H1 (cell line): ENCODE results near the gene SGSH. TPM values are rescaled to one million over a fixed set of nuclear protein-coding genes. Genes with fewer than 3 reads are reported as not detected.
A peak's percentile ranks its signal among the peaks of the same experiment; 100 is the strongest.

Source experiments
- CTCF ChIA-PET: fragments of 300-600 bp; sonication (Branson Sonifier 250); formaldehyde crosslinking; loops from one replicate; lab custom pipeline; 2021; ENCODE audit not compliant: partially characterized antibody; lab: Charles Lee
- POLR2A ChIA-PET: fragments of 300-600 bp; sonication (Branson Sonifier 250); formaldehyde crosslinking; loops from one replicate; lab custom pipeline; 2021; ENCODE audit warnings: inconsistent platforms; ENCODE audit not compliant: partially characterized antibody; lab: Charles Lee
- DNase-seq, 2 experiments: peaks; one replicate each; pipeline versions ENCODE4 v3.0.0 to v3.0.0-alpha.2; 2010 to 2022; ENCODE audit warnings: low spot score in 2 of 2, low read depth in 1 of 2, mixed read lengths in 1 of 2
- FAIRE-seq: peaks from 2 replicates; lab custom pipeline; 2011; peaks lifted over from hg19 to GRCh38; lab: Jason Lieb, UNC
- H2AFZ ChIP-seq: 2 replicates; pipeline ENCODE4 v1.8.1; 2012; ENCODE audit warnings: low read length, inconsistent platforms
- H2AK5ac ChIP-seq: 2 replicates; pipeline ENCODE4 v1.6.1; 2013; ENCODE audit warnings: low read depth, low read length
- H2BK120ac ChIP-seq: replicated peaks from 2 replicates; pipeline ENCODE3; 2013; ENCODE audit warnings: low read depth, low read length, inconsistent platforms
- H2BK12ac ChIP-seq: 2 replicates; pipeline ENCODE4 v1.6.1; 2013; ENCODE audit warnings: low read depth, low read length
- H2BK15ac ChIP-seq: 2 replicates; pipeline ENCODE4 v1.6.1; 2013; ENCODE audit warnings: low read length
- H2BK20ac ChIP-seq: 2 replicates; pipeline ENCODE4 v1.6.1; 2013; ENCODE audit warnings: low read length
- H2BK5ac ChIP-seq: 2 replicates; pipeline ENCODE4 v1.6.1; 2013; ENCODE audit warnings: low read depth, low read length
- H3K14ac ChIP-seq: 2 replicates; pipeline ENCODE4 v1.6.1; 2013; ENCODE audit warnings: inconsistent platforms; ENCODE audit not compliant: insufficient read length
- H3K18ac ChIP-seq: 2 replicates; pipeline ENCODE4 v1.6.1; 2013; ENCODE audit warnings: low read length; ENCODE audit errors: extremely low read depth
- H3K23ac ChIP-seq: 2 replicates; pipeline ENCODE4 v1.6.1; 2013; ENCODE audit warnings: inconsistent platforms; ENCODE audit not compliant: insufficient read length
- H3K23me2 ChIP-seq: 2 replicates; pipeline ENCODE4 v1.6.1; 2013; ENCODE audit warnings: low read depth, low read length
- H3K27ac ChIP-seq: 2 replicates; pipeline ENCODE4 v1.6.1; 2011; ENCODE audit warnings: low read depth, low read length, inconsistent platforms
- H3K27me3 ChIP-seq, 4 experiments: replicated peaks in 1 of 4; 1 replicate in 1 of 4; 2 replicates in 3 of 4; pipeline versions ENCODE4 v1.6.1 to v1.8.1; 2011 to 2013; ENCODE audit warnings: low read length in 3 of 4, mild to moderate bottlenecking in 3 of 4, inconsistent platforms in 2 of 4, mixed read lengths in 2 of 4, moderate library complexity in 1 of 4; ENCODE audit not compliant: control insufficient read depth in 3 of 4, insufficient read depth in 3 of 4; ENCODE audit errors: extremely low read depth in 1 of 4
- H3K36me3 ChIP-seq, 4 experiments: 2 replicates each; pipeline versions ENCODE4 v1.6.1 to v1.8.1; 2011 to 2013; ENCODE audit warnings: mild to moderate bottlenecking in 4 of 4, low read length in 3 of 4, moderate library complexity in 2 of 4, control low read depth in 1 of 4, inconsistent platforms in 1 of 4; ENCODE audit not compliant: insufficient read depth in 4 of 4, control insufficient read depth in 2 of 4
- H3K4ac ChIP-seq: replicated peaks from 2 replicates; pipeline ENCODE3; 2013; ENCODE audit warnings: low read length, low read depth, mixed read lengths, inconsistent platforms; ENCODE audit not compliant: insufficient read length
- H3K4me1 ChIP-seq, 4 experiments: replicated peaks in 1 of 4; 1 replicate in 1 of 4; 2 replicates in 3 of 4; pipeline versions ENCODE4 v1.6.1 to v1.8.1; 2011 to 2013; ENCODE audit warnings: low read length in 3 of 4, inconsistent platforms in 2 of 4, mixed read lengths in 1 of 4; ENCODE audit not compliant: insufficient read depth in 4 of 4, control insufficient read depth in 3 of 4
- H3K4me2 ChIP-seq, 2 experiments: 2 replicates each; pipeline versions ENCODE4 v1.6.1 to v1.8.1; 2011 to 2013; ENCODE audit warnings: low read depth in 2 of 2, low read length in 2 of 2, control low read depth in 1 of 2, inconsistent platforms in 1 of 2, mild to moderate bottlenecking in 1 of 2; ENCODE audit not compliant: insufficient read depth in 1 of 2
- H3K4me3 ChIP-seq, 4 experiments: fragments of 200-600, 300-600 bp in 1 of 4; sonication (generic), shearing (Covaris generic), sonication (Bioruptor Twin) in 1 of 4; 2 replicates each; pipeline versions ENCODE4 v1.5.1 to v1.8.1; 2011 to 2016; ENCODE audit warnings: low read length in 4 of 4, low read depth in 3 of 4, control low read depth in 2 of 4, inconsistent platforms in 2 of 4, mild to moderate bottlenecking in 2 of 4, mixed read lengths in 1 of 4, moderate library complexity in 1 of 4; ENCODE audit not compliant: insufficient read depth in 2 of 4; ENCODE audit errors: extremely low read depth in 1 of 4
- H3K56ac ChIP-seq: replicated peaks from 2 replicates; pipeline ENCODE3; 2013; ENCODE audit warnings: low read depth, mild to moderate bottlenecking, mixed read lengths, low read length, inconsistent platforms; ENCODE audit not compliant: insufficient read length
- H3K79me1 ChIP-seq: 2 replicates; pipeline ENCODE4 v1.6.1; 2013; ENCODE audit warnings: low read depth, low read length, control low read depth
- H3K79me2 ChIP-seq, 2 experiments: 2 replicates each; pipeline versions ENCODE4 v1.6.1 to v1.8.1; 2012 to 2013; ENCODE audit warnings: low read length in 2 of 2, mild to moderate bottlenecking in 2 of 2, inconsistent platforms in 1 of 2; ENCODE audit not compliant: insufficient read depth in 2 of 2, control insufficient read depth in 1 of 2
- H3K9ac ChIP-seq, 4 experiments: replicated peaks in 1 of 4; 1 replicate in 1 of 4; 2 replicates in 3 of 4; pipeline versions ENCODE4 v1.6.1 to v1.8.1; 2011 to 2013; ENCODE audit warnings: low read depth in 3 of 4, low read length in 3 of 4, control low read depth in 2 of 4, mild to moderate bottlenecking in 2 of 4, moderate library complexity in 2 of 4, inconsistent platforms in 1 of 4; ENCODE audit errors: extremely low read depth in 1 of 4
- H3K9me3 ChIP-seq, 2 experiments: 2 replicates each; pipeline versions ENCODE4 v1.6.1 to v1.8.1; 2012 to 2013; ENCODE audit warnings: mild to moderate bottlenecking in 2 of 2, moderate library complexity in 2 of 2, control low read depth in 1 of 2, inconsistent platforms in 1 of 2, low read depth in 1 of 2, low read length in 1 of 2, mixed read lengths in 1 of 2; ENCODE audit not compliant: insufficient read depth in 2 of 2
- H4K20me1 ChIP-seq, 2 experiments: replicated peaks in 1 of 2; 2 replicates each; pipeline versions ENCODE3 to v1.8.1; 2011 to 2013; ENCODE audit warnings: inconsistent platforms in 2 of 2, low read length in 2 of 2, mild to moderate bottlenecking in 1 of 2; ENCODE audit not compliant: insufficient read depth in 2 of 2, control insufficient read depth in 1 of 2
- H4K5ac ChIP-seq: 2 replicates; pipeline ENCODE4 v1.6.1; 2013; ENCODE audit warnings: low read length, low read depth, mixed read lengths, inconsistent platforms; ENCODE audit not compliant: insufficient read length
- H4K8ac ChIP-seq: 2 replicates; pipeline ENCODE4 v1.8.0; 2013; ENCODE audit warnings: mild to moderate bottlenecking, moderate library complexity, low read length, inconsistent platforms; ENCODE audit not compliant: insufficient read depth; ENCODE audit errors: extremely low read depth
- H4K91ac ChIP-seq: replicated peaks from 2 replicates; pipeline ENCODE3; 2013; ENCODE audit warnings: low read length, mixed read lengths, inconsistent platforms; ENCODE audit not compliant: insufficient read length
- FOSL1 ChIP-seq: IDR thresholded peaks from 2 replicates; pipeline ENCODE4 v1.6.1; 2011; ENCODE audit warnings: mild to moderate bottlenecking, low read depth, low read length, moderate library complexity; ENCODE audit not compliant: insufficient read depth
- HDAC6 ChIP-seq: IDR thresholded peaks from one replicate; pipeline ENCODE4 v1.7.1; 2012; ENCODE audit warnings: low read depth, mild to moderate bottlenecking, inconsistent platforms, low read length, moderate library complexity
- JUND ChIP-seq: IDR thresholded peaks from 2 replicates; pipeline ENCODE4 v1.6.1; 2011; ENCODE audit warnings: mild to moderate bottlenecking, improper control_type of control experiment, low read length
- POLR2A ChIP-seq, 2 experiments: IDR thresholded peaks; 1 replicate in 1 of 2; 2 replicates in 1 of 2; pipeline ENCODE4 v1.6.1; 2011; ENCODE audit warnings: low read depth in 2 of 2, low read length in 2 of 2, mild to moderate bottlenecking in 2 of 2; ENCODE audit errors: control extremely low read depth in 1 of 2
- POU5F1 ChIP-seq: IDR thresholded peaks from 2 replicates; pipeline ENCODE4 v1.6.1; 2011; ENCODE audit warnings: low read depth, mild to moderate bottlenecking, low read length, moderate library complexity
- RBBP5 ChIP-seq: IDR thresholded peaks from 2 replicates; pipeline ENCODE4 v1.7.1; 2012; ENCODE audit warnings: low read depth, mild to moderate bottlenecking, inconsistent platforms, low read length, moderate library complexity, borderline replicate concordance
- SP1 ChIP-seq: IDR thresholded peaks from 2 replicates; pipeline ENCODE4 v1.6.1; 2011; ENCODE audit warnings: low read depth, low read length
- ZNF274 ChIP-seq: IDR thresholded peaks from 2 replicates; pipeline ENCODE4 v1.7.0; 2012; ENCODE audit warnings: low read length, borderline replicate concordance; ENCODE audit errors: extremely low read depth
- WGBS, 2 experiments: shearing (Covaris generic) in 1 of 2; methylation state at CpG; one replicate each; pipeline versions ENCODE4 v1.1.6 to v1.1.7; 2013 to 2015; ENCODE audit warnings: low lambda C conversion rate in 2 of 2, mixed read lengths in 2 of 2, inconsistent platforms in 1 of 2, low coverage in 1 of 2, missing lambda C conversion rate in 1 of 2; ENCODE audit not compliant: insufficient replicate concordance in 2 of 2, insufficient coverage in 1 of 2, insufficient read length in 1 of 2; ENCODE audit errors: extremely low coverage in 1 of 2, missing lambda C conversion rate in 1 of 2; 5-methylcytosine and 5-hydroxymethylcytosine counted together
- polyA plus RNA-seq, 7 experiments: library from polyadenylated mRNA; depleted of rRNA in 3 of 7; stranded (reverse) in 5 of 7; unstranded in 2 of 7; fragments of >200 nt in 5 of 7; fragments of 200-250 nt in 2 of 7; gene quantifications; 1 replicate in 5 of 7; 2 replicates in 1 of 7; 4 replicates in 1 of 7; pipeline versions ENCODE4 v1.2.1 to v1.2.3, GENCODE V29; 2011 to 2013; ENCODE audit warnings: missing spikeins in 2 of 7, mixed read lengths in 2 of 7
- total RNA-seq: library from RNA; stranded (reverse); fragmentation: NEBNext Ultra II Directional; extraction: Animal tissue kit (Norgen Biotek cat#: 25700); gene quantifications from 2 replicates; pipeline ENCODE4 v1.2.1, GENCODE V29; 2021
- TF ChIP-seq, protein P1 (sequence below), 3 experiments: IDR thresholded peaks; 1 replicate in 2 of 3; 2 replicates in 1 of 3; pipeline versions ENCODE4 v1.5.1 to v1.6.1; 2011; ENCODE audit warnings: low read length in 3 of 3, mild to moderate bottlenecking in 3 of 3, inconsistent platforms in 2 of 3, low read depth in 1 of 3, moderate library complexity in 1 of 3; ENCODE audit not compliant: insufficient read depth in 1 of 3; ENCODE audit errors: control extremely low read depth in 1 of 3

Gene SGSH
- total and polyA plus RNA-seq, 2 of the 8 experiments (the other 6 are each of a cell fraction or from before 2014, with no cell fraction given) = 18.0 to 19.6 TPM

DNA sequence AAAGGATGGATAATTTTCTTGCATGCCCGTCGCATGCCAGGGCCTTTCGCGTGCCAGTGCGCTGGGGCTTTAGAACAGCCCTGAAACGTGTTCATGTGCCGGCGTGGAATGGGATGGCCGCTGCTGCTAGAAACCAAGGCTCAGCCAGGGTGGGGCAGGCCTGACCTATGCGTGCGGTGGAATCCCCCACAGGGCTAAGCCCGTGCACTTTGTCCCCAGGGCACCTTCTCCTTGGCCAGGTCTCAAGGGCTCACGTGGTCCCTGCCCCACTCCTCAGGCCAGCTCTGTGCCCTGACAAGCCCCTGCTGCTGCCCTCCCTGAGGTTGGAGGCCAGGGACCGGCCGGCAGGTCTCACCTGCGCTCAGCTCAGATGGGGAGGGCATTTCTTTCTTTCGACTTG lies 27.4 kb upstream of the SGSH start:
- CTCF ChIA-PET = interaction anchor here (0.6 to 2.4 kb wide), 2 partner anchors 21 to 219 kb away, joined by 3 to 10 read pairs; no protein-coding TSS in a partner anchor
- H2BK15ac ChIP-seq = no peak overlapping the region
- no peak overlapping the region for H3K27ac ChIP-seq
- no peak overlapping the region for H3K4me2 ChIP-seq
- H4K5ac ChIP-seq = no peak overlapping the region
- H2BK120ac ChIP-seq = no peak overlapping the region
- no peaks in the 10 kb centered on the region for H3K27me3 ChIP-seq
- peaks cover 0 to 1% of the 10 kb centered on the region in 2 experiments for H4K20me1 ChIP-seq
- 0 out of 7 replicates have a peak, but pooled peaks cover 0 to 1% (median 0%) of the 10 kb centered on the region in 4 experiments for H3K4me1 ChIP-seq
- H2AFZ ChIP-seq = no peak overlapping the region
- 95% methylated on average over 16 of the region's 17 CpGs; no CpG with 5 or more reads in 1 of the 2 experiments for whole genome bisulfite sequencing, 2 experiments
- no peak overlapping the region for H3K18ac ChIP-seq
- no peaks in the 10 kb centered on the region for H3K79me1 ChIP-seq
- peaks cover 0 to 8% (median 3%) of the 10 kb centered on the region in 4 experiments; a peak in 3 of 8 replicates for H3K36me3 ChIP-seq
- H3K56ac ChIP-seq = no peak overlapping the region
- no peak overlapping the region for H3K4me3 ChIP-seq
- no peak overlapping the region for H4K91ac ChIP-seq
- DNase-seq = no peak
- POLR2A ChIA-PET = no interaction called here
- H2BK20ac ChIP-seq = no peak overlapping the region
- peak overlapping the region; percentile 60; the same call in 1 of the 2 replicates for H2BK5ac ChIP-seq
- no peaks in the 10 kb centered on the region for H3K79me2 ChIP-seq
- no peak overlapping the region for H3K14ac ChIP-seq
- H2AK5ac ChIP-seq = no peak overlapping the region
- H3K23me2 ChIP-seq = no peaks in the 10 kb centered on the region
- no peak for FAIRE-seq
- H2BK12ac ChIP-seq = no peak overlapping the region
- no peak overlapping the region for H3K23ac ChIP-seq
- no peak overlapping the region; the same call in 1 of the 2 replicates for H4K8ac ChIP-seq
- H3K9ac ChIP-seq = no peak overlapping the region
- H3K4ac ChIP-seq = no peak overlapping the region
- no peaks in the 10 kb centered on the region; a peak in 1 of 4 replicates for H3K9me3 ChIP-seq
- no peak for TF ChIP-seq FOSL1
- no peak for TF ChIP-seq HDAC6
- no peak for TF ChIP-seq RBBP5
- TF ChIP-seq, protein P1, sequence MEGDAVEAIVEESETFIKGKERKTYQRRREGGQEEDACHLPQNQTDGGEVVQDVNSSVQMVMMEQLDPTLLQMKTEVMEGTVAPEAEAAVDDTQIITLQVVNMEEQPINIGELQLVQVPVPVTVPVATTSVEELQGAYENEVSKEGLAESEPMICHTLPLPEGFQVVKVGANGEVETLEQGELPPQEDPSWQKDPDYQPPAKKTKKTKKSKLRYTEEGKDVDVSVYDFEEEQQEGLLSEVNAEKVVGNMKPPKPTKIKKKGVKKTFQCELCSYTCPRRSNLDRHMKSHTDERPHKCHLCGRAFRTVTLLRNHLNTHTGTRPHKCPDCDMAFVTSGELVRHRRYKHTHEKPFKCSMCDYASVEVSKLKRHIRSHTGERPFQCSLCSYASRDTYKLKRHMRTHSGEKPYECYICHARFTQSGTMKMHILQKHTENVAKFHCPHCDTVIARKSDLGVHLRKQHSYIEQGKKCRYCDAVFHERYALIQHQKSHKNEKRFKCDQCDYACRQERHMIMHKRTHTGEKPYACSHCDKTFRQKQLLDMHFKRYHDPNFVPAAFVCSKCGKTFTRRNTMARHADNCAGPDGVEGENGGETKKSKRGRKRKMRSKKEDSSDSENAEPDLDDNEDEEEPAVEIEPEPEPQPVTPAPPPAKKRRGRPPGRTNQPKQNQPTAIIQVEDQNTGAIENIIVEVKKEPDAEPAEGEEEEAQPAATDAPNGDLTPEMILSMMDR (IDR thresholded peaks at IDR 0.05; ENCODE audit: control extremely low read depth in 1 of 3, insufficient read depth in 1 of 3, low read depth in 1 of 3, low read length in 3 of 3) = no peak
- no peak for TF ChIP-seq POU5F1
- TF ChIP-seq SP1 = no peak
- no peak for TF ChIP-seq JUND
- TF ChIP-seq ZNF274 = no peak
- no peak for TF ChIP-seq POLR2A (IDR thresholded peaks at IDR 0.05; ENCODE audit: control extremely low read depth in 1 of 2, low read depth in 2 of 2, low read length in 2 of 2)
